Endodermal cell (in vitro differentiated cells): ENCODE data around the gene GNB1L. TPM values are rescaled to one million over a fixed set of nuclear protein-coding genes. Genes with fewer than 3 reads are reported as not detected.

Source experiments
- DNase-seq: peaks from one replicate; pipeline ENCODE4 v3.0.0-alpha.2; 2017
- H3K27ac ChIP-seq: 2 replicates; pipeline ENCODE4 v1.5.1; 2013; ENCODE audit warnings: mild to moderate bottlenecking, low read depth, low read length, moderate library complexity
- H3K27me3 ChIP-seq: 2 replicates; pipeline ENCODE4 v1.6.1; 2013; ENCODE audit warnings: mild to moderate bottlenecking, low read length, moderate library complexity; ENCODE audit not compliant: insufficient read depth, control insufficient read depth, poor library complexity, severe bottlenecking
- H3K36me3 ChIP-seq: 2 replicates; pipeline ENCODE4 v1.7.0; 2013; ENCODE audit warnings: mild to moderate bottlenecking, low read length, moderate library complexity; ENCODE audit not compliant: control insufficient read depth, insufficient read depth
- H3K4me1 ChIP-seq: one replicate; pipeline ENCODE4 v1.7.0; 2013; ENCODE audit warnings: low read length; ENCODE audit not compliant: control insufficient read depth, insufficient read depth
- H3K4me3 ChIP-seq: 2 replicates; pipeline ENCODE4 v1.5.1; 2013; ENCODE audit warnings: mild to moderate bottlenecking, low read length, moderate library complexity
- H3K9ac ChIP-seq: 2 replicates; pipeline ENCODE4 v1.6.1; 2013; ENCODE audit warnings: mild to moderate bottlenecking, low read length, moderate library complexity; ENCODE audit not compliant: poor library complexity, severe bottlenecking; ENCODE audit errors: extremely low read depth
- H3K9me3 ChIP-seq: 2 replicates; pipeline ENCODE4 v1.6.1; 2013; ENCODE audit warnings: mild to moderate bottlenecking, low read length, moderate library complexity; ENCODE audit not compliant: control insufficient read depth
- H3K27ac Mint-ChIP-seq: 2 replicates; pipeline ENCODE4 v1.8.0; 2020; ENCODE audit warnings: mixed read lengths
- H3K27me3 Mint-ChIP-seq: 2 replicates; pipeline ENCODE4 v1.8.0; 2021; ENCODE audit warnings: mild to moderate bottlenecking, mixed read lengths; ENCODE audit not compliant: insufficient read depth
- H3K36me3 Mint-ChIP-seq: 2 replicates; pipeline ENCODE4 v1.8.0; 2020; ENCODE audit warnings: low read depth, mixed read lengths
- H3K4me1 Mint-ChIP-seq: 2 replicates; pipeline ENCODE4 v1.8.0; 2020; ENCODE audit warnings: mixed read lengths
- H3K4me3 Mint-ChIP-seq: 2 replicates; pipeline ENCODE4 v1.8.0; 2020; ENCODE audit warnings: mild to moderate bottlenecking, moderate library complexity, mixed read lengths
- H3K9me3 Mint-ChIP-seq: 2 replicates; pipeline ENCODE4 v1.8.0; 2020; ENCODE audit warnings: mild to moderate bottlenecking, mixed read lengths
- CTCF ChIP-seq: fragments of 200-600 bp; sonication (generic); conservative IDR thresholded peaks from 2 replicates; pipeline ENCODE4 v1.5.0; 2021; ENCODE audit warnings: antibody characterized with exemption, mild to moderate bottlenecking
- WGBS, 2 experiments: methylation state at CpG; one replicate each; pipeline versions ENCODE4 v1.1.5 to v1.1.7; 2013; ENCODE audit warnings: missing lambda C conversion rate in 2 of 2, mixed read lengths in 1 of 2; ENCODE audit not compliant: insufficient coverage in 1 of 2, insufficient read length in 1 of 2; 5-methylcytosine and 5-hydroxymethylcytosine counted together
- total RNA-seq, 2 donors: library from RNA; stranded (reverse); fragmentation: NEBNext Ultra II Directional in 1 of 2; extraction: Animal tissue kit (Norgen Biotek cat#: 25700) in 1 of 2; gene quantifications; 2 replicates in 1 of 2; 3 replicates in 1 of 2; pipeline ENCODE4 v1.2.1, GENCODE V29; 2021

GNB1L gene
- total RNA-seq, 2 donors from 2014 or later, result 9.5 to 12.2 TPM

- Mint-ChIP-seq H3K27ac (no peak overlapping the region), H3K27me3 (no peaks in the 10 kb centered on the region), H3K4me1 (no peaks in the 10 kb centered on the region), H3K9me3 (no peaks in the 10 kb centered on the region), H3K4me3 (no peak overlapping the region), H3K36me3 (no peaks in the 10 kb centered on the region)
- Histone ChIP-seq H3K27ac (no peak overlapping the region), H3K36me3 (no peaks in the 10 kb centered on the region), H3K9me3 (no peaks in the 10 kb centered on the region), H3K4me3 (no peak overlapping the region), H3K9ac (no peak overlapping the region), H3K4me1 (peaks cover 4% of the 10 kb centered on the region), H3K27me3 (no peaks in the 10 kb centered on the region)
- no peak for TF ChIP-seq CTCF
- WGBS, 2 experiments, result 85 to 89% methylated on average over 12 to 24 of the region's 24 CpGs
- peak; percentile 60 for DNase-seq
Measured at GRCh38 chr22:19745155-19746101, 109.2 kb downstream of the GNB1L start.

- H3K4me1 ChIP-seq, result no peaks in the 10 kb centered on the region
- no peaks in the 10 kb centered on the region for H3K9me3 ChIP-seq
- TF ChIP-seq CTCF, result no peak
- no peak for DNase-seq
- H3K36me3 ChIP-seq, result no peaks in the 10 kb centered on the region
- H3K9ac ChIP-seq, result no peak overlapping the region
- H3K9me3 Mint-ChIP-seq, result no peaks in the 10 kb centered on the region
- no peaks in the 10 kb centered on the region for H3K4me1 Mint-ChIP-seq
- no peaks in the 10 kb centered on the region for H3K27me3 ChIP-seq
- no peak overlapping the region for H3K27ac ChIP-seq
- 89 to 92% methylated on average over 11 to 13 of the region's 13 CpGs for WGBS, 2 experiments
- H3K4me3 Mint-ChIP-seq, result no peak overlapping the region
- no peak overlapping the region for H3K4me3 ChIP-seq
- no peak overlapping the region for H3K27ac Mint-ChIP-seq
- no peaks in the 10 kb centered on the region for H3K36me3 Mint-ChIP-seq
- no peaks in the 10 kb centered on the region for H3K27me3 Mint-ChIP-seq
Measured at GRCh38 chr22:19744350-19745006, 110.2 kb downstream of the GNB1L start.

- Histone ChIP-seq H3K27ac (no peak overlapping the region), H3K27me3 (no peaks in the 10 kb centered on the region), H3K4me1 (peaks cover 3% of the 10 kb centered on the region), H3K9me3 (no peaks in the 10 kb centered on the region), H3K36me3 (no peaks in the 10 kb centered on the region), H3K9ac (no peak overlapping the region), H3K4me3 (no peak overlapping the region)
- H3K27ac Mint-ChIP-seq, result no peak overlapping the region
- no peaks in the 10 kb centered on the region for H3K4me1 Mint-ChIP-seq
- no peak overlapping the region for H3K4me3 Mint-ChIP-seq
- no peaks in the 10 kb centered on the region for H3K36me3 Mint-ChIP-seq
- WGBS, 2 experiments, result 90 to 100% methylated on average over 3 to 4 of the region's 4 CpGs
- H3K27me3 Mint-ChIP-seq, result no peaks in the 10 kb centered on the region
- TF ChIP-seq CTCF, result no peak
- DNase-seq, result no peak
- H3K9me3 Mint-ChIP-seq, result no peaks in the 10 kb centered on the region
Measured at GRCh38 chr22:19743651-19744050, 111.0 kb downstream of the GNB1L start.
